ENCODE measurements around the gene KIAA1671. TPM values are rescaled to one million over a fixed set of nuclear protein-coding genes. Genes with fewer than 3 reads are reported as not detected.

Gene KIAA1671
- total and polyA plus RNA-seq, 2 of the 4 experiments (the other 2 are of a cell fraction), result 0.02 TPM; not detected in 1

- ChIA-PET POLR2A (ENCODE audit: unreplicated experiment) (no interaction called here), CTCF (no interaction called here)
- ATAC-seq (ENCODE audit: low read depth) (no peak), DNase-seq (no peak)
- Histone ChIP-seq H3K9me3 (ENCODE audit: control insufficient read depth, insufficient read depth, low read length) (no peaks in the 10 kb centered on the region), H2BK5ac (ENCODE audit: low read depth, low read length, poor library complexity, severe bottlenecking) (no peak overlapping the region), H4K5ac (ENCODE audit: low read depth, low read length) (no peak overlapping the region), H3K79me1 (ENCODE audit: low read depth in 1 of 2, low read length in 2 of 2) (no peaks in the 10 kb centered on the region), H4K91ac (ENCODE audit: insufficient read depth, low read depth, low read length) (no peak overlapping the region), H3K9ac (ENCODE audit: low read depth, low read length) (no peak overlapping the region), H3K36me3 (ENCODE audit: control insufficient read depth, insufficient read depth, low read length) (no peaks in the 10 kb centered on the region), H3K4ac (ENCODE audit: low read depth, low read length) (no peak overlapping the region), H3K23ac (ENCODE audit: low read depth, low read length) (no peak overlapping the region), H3K27me3 (ENCODE audit: control insufficient read depth, insufficient read depth, low read length) (peaks cover 21% of the 10 kb centered on the region), H3K9me1 (ENCODE audit: insufficient read depth, low read length) (no peaks in the 10 kb centered on the region), H3K27ac (ENCODE audit: insufficient read depth, low read length) (no peak overlapping the region), H4K20me1 (ENCODE audit: insufficient read depth, low read length) (no peaks in the 10 kb centered on the region), H3K56ac (ENCODE audit: extremely low read depth, insufficient read depth, low read length) (no peak overlapping the region), H4K8ac (ENCODE audit: low read depth in 2 of 2, low read length in 2 of 2) (no peak overlapping the region), H2BK120ac (ENCODE audit: low read depth, low read length) (no peak overlapping the region), H3K14ac (replicated peaks; ENCODE audit: low read depth, low read length) (no peak overlapping the region), H3K4me1 (ENCODE audit: control insufficient read depth, insufficient read depth, low read length) (no peaks in the 10 kb centered on the region), H2AFZ (replicated peaks; ENCODE audit: low read length, poor library complexity) (no peak overlapping the region), H2AK5ac (ENCODE audit: low read depth, low read length) (no peak overlapping the region), H2BK20ac (ENCODE audit: low read depth, low read length) (no peak overlapping the region), H3K18ac (ENCODE audit: low read depth, low read length) (no peak overlapping the region), H3K4me3 (ENCODE audit: insufficient read depth, low read depth, low read length) (no peak overlapping the region), H2BK15ac (ENCODE audit: low read depth, low read length) (no peak overlapping the region), H3K4me2 (ENCODE audit: low read depth, low read length) (no peak overlapping the region), H2AK9ac (replicated peaks; ENCODE audit: low read depth, low read length, poor library complexity) (no peak overlapping the region)
- TF ChIP-seq ELK1 (IDR thresholded peaks at IDR 0.05; ENCODE audit: borderline replicate concordance, low read depth, low read length) (no peak), SMC3 (IDR thresholded peaks at IDR 0.05; ENCODE audit: low read depth, low read length) (no peak), POLR2A (IDR thresholded peaks at IDR 0.05; ENCODE audit: low read depth, low read length) (no peak), MXI1 (IDR thresholded peaks at IDR 0.05; ENCODE audit: borderline replicate concordance, low read depth, low read length) (no peak), BHLHE40 (IDR thresholded peaks at IDR 0.05; ENCODE audit: low read depth, low read length) (no peak), NFE2L2 (IDR thresholded peaks at IDR 0.05; ENCODE audit: low read depth, low read length) (no peak), USF2 (IDR thresholded peaks at IDR 0.05; ENCODE audit: low read depth, low read length) (no peak), CTCF (conservative IDR thresholded peaks at IDR 0.05; ENCODE audit: low read depth, low read length) (no peak), RAD21 (IDR thresholded peaks at IDR 0.05; ENCODE audit: low read length) (no peak)
- dilution Hi-C loops (cut with HindIII; ENCODE audit: low sequenced_read_pairs, unreplicated experiment) (no loop called here), in situ Hi-C loops (cut with MboI; ENCODE audit: low sequenced_read_pairs) (no loop called here), intact Hi-C loops (cut with micrococcal nuclease) (no loop called here)
- no TSS peak for BruUV-seq (replicated peaks)
- whole genome bisulfite sequencing, 2 experiments (ENCODE audit: extremely low coverage in 2 of 2, insufficient read length in 1 of 2), result no CpG with 5 or more reads among the region's 8 CpGs
These were observed 2.3 kb downstream of the KIAA1671 start for GRCh38 chr22:24954856-24955255.
